M059J (cell line): ENCODE data around the gene NNT. TPM values are rescaled to one million over a fixed set of nuclear protein-coding genes. Genes with fewer than 3 reads are reported as not detected.
A peak's percentile ranks its signal among the peaks of the same experiment; 100 is the strongest.
"Not testable (repeated sequence)": the region's sequence is repeated elsewhere in the genome, so short reads cannot be mapped to it uniquely, and the experiment has no call there.

Source experiments
- DNase-seq: peaks from one replicate; pipeline ENCODE4 v3.0.0-alpha.2; 2012; ENCODE audit warnings: low read depth
- total RNA-seq: library from RNA; depleted of rRNA; stranded (reverse); fragments of >200 nt; shearing (Covaris generic); gene quantifications from 2 replicates; pipeline ENCODE4 v1.2.3, GENCODE V29; 2014

The NNT gene
- total RNA-seq, 1 experiment from 2014 or later = 76.1 TPM

DNA sequence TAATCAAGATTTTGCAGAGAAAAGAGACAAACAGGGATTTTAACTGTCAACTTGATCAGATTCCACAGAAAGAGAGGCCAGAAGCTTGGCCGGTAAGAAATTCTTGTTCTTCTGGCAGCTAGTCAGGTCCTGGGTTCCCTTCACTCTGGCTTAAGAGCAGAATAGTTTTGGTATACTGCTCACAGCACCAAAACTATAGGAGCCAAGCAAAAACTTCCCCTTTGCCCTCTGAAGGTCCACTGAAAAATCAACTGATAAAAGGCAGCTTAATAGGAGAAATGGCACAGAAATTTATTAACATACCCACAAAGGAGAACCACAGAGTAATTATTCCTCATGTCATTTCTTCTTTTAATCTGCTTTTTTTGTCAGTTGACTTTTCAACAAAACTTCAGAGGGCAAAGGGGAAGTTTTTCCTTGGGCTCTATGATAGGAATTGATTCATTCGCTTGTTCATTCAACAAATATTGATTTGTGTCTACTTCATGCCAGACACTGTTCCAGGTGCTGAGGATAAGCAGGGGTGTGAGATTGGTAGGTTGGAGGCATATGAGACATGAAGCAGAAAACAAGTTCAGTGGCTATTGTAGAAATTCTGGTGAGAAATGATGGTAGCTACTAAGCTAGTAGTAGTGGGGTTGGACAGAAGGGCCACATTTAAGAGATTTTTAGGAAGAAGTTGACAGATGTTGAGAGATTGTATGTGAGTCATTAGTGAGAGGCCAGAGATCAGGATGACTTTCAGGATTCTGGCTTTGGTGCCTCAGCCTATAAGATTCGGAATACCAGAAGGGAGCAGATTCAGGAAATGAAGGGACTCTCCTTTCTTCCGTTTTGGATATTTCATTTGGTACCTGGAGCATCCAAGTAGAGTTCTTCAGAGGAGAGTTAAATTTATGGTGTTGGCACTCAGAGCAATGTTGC lies 20.6 kb upstream of the NNT start:
- no peak for DNase-seq

DNA sequence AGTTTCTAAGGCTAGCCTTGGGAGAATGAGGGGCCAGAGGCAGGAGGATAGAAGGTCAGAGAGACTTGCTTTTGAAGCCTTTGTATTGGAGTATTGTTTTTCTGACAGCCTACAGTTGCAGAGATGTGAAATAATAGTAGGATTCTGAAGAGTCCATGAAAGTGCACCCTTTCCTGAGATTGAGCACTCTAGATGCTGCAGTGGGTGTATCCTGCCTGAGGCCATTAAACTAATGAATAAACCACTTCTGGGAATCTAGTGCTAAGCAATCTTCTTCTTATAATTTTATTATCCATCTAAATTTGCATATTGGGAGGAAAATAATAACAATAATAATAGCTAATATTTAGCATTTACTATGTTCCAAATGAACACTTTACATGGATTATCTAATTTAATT lies 19.3 kb upstream of the NNT start:
- DNase-seq = no peak

DNA sequence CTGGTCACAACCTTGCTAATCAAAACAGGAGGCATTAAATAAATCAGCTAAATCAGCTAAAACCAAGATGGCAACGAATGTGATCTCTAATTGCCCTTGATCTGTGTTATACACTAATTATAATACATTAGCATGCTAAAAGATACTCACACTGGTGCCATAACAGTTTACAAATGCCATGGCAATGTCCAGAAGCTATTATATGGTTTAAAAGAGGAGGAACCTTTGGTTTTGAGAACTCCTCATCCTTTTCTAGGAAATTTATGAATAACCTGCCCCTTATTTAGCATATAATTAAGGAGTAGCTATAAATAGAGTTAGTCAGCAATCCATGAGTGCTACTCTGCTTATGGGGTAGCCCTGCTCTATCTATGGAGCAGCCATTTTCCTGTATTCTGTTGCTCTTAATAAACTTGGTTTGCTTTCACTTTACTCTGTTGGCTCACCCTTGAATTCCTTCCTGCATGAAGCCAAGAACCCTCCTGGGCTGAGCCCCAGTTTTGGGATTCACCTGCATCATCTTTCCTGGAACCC lies 18.7 kb upstream of the NNT start:
- DNase-seq = no peak

GRCh38 chr5:43588842-43589241 lies 14.1 kb upstream of the NNT start:
- no peak for DNase-seq

DNA sequence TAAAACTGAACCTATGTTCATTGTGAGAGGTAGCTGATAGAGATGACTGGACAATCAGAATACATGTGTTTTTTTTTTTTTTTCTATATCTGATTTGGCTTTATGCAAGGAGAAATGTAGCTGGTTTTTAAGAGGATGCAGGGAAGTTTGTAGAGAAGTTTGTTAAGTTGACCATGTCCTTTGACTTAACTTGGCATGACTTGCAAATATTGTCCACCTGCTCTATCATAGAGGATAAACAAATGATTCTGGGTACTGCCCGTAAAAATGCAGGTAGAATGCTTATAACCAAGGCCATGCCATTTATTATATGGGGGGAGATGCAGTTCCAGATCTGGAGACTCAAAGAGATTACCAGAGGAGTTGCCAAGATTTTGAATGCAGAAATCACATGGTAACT lies 13.7 kb upstream of the NNT start:
- DNase-seq = no peak

- no peak for DNase-seq
Measured at GRCh38 chr5:43590700-43591099, 12.3 kb upstream of the NNT start.

DNA sequence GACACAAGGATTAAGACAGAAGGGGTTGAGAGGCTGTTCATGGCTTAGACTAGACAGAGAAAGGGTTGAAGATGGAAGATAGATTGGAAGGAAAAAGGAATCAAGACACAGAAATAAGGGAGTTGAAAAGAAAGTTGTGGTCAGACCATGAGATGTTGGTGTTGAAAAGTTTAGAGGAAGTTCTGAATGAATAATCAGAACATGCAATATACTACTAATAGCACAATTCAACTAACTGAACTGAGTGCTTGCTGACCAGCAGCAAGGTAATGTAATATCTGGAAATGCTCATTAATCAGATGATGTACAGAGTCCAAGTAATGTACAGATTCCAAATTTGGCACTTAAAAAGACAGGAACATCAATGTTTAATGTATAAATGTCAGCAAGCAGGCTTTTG lies 10.6 kb upstream of the NNT start:
- DNase-seq = no peak

GRCh38 chr5:43598927-43599326 lies 4.1 kb upstream of the NNT start:
- DNase-seq = not testable (repeated sequence)

- DNase-seq = peak; percentile 82
Measured at GRCh38 chr5:43601454-43602260, 1.3 kb upstream of the NNT start.

DNA sequence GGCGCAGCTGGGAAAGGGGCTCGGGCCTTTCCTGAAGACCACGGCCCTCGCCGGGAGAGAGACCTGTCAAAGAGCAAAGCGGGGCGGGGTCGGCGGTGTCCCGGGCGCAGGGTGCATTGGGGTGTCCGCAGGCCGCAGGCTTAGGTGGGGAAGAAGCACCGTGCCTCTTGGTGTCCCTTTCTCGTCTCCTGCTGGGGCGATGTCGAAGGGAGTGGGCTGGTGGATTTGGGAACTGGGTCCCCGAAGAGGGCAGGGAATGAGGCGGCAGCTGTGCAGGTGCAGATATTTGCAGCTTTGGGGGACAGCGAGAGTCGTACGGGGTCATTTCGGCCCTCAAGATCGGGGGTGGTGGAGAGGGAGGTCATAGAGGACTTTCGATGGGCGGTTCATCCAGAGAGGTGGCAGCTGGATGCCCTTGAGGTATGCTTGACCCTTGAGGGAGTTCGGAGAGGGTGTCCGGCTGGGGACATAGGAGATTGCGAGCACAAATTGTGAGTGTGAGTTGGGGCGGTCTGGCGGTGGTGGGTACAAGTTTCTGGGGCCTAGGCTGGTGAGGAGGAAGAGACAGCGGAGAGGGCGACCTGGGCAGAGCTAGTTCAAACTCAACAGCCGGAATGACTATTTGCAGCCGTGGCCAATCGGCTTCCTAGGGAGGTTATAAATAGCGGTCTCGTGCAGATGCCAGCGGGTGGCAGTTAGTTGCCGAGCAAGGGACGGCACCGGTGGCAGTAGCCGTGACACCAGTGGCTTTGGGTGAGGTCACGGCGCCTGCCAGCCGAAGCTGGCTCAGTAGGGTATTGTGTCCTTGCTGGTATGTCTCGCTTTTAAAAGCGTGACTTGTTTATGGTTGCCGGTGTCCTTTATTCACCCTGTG lies 601 bp downstream of the NNT start:
- DNase-seq = peak; percentile 70

DNA sequence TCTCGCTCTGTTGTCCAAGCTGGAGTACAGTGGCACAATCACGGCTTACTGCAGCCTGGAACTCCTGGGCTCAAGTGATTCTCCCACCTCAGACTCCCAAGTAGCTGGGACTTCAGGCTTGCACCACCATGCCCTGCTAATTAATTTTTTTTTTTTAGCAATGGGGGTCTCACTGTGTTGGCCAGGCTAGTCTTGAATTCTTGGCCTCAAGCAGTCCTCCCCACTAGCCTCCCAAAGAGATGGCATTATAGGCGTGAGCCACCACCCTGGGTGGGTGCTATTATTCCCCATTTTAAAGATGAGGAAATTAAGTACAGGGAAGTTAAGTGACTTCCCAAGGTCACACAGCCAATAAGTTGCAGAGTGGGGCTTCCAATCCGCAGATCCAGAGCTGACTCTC lies 1.7 kb downstream of the NNT start:
- no peak for DNase-seq

DNA sequence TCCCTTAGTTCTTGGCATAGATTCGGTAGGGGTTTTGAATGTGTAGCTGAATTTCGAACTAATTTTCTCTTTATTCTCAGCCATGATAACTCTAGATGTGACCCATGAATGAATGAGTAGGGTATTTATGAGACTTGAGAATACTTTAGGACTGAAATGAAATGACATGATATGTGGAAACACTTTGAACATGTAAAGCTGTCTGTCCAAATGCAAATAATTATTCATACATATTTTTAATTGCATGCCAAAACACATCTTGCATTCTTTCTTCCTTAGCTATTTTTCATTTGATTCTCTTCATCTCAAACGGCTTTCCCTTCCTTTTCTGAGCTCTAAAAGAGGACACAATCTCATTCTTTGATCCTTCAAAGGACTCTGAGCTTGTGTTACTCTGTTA lies 3.4 kb downstream of the NNT start:
- DNase-seq = no peak

- no peak for DNase-seq
Measured at GRCh38 chr5:43608406-43608805, 5.4 kb downstream of the NNT start.

GRCh38 chr5:43609752-43610151 lies 6.8 kb downstream of the NNT start:
- peak; percentile 11 for DNase-seq

GRCh38 chr5:43613370-43613769 lies 10.4 kb downstream of the NNT start:
- DNase-seq = no peak

DNA sequence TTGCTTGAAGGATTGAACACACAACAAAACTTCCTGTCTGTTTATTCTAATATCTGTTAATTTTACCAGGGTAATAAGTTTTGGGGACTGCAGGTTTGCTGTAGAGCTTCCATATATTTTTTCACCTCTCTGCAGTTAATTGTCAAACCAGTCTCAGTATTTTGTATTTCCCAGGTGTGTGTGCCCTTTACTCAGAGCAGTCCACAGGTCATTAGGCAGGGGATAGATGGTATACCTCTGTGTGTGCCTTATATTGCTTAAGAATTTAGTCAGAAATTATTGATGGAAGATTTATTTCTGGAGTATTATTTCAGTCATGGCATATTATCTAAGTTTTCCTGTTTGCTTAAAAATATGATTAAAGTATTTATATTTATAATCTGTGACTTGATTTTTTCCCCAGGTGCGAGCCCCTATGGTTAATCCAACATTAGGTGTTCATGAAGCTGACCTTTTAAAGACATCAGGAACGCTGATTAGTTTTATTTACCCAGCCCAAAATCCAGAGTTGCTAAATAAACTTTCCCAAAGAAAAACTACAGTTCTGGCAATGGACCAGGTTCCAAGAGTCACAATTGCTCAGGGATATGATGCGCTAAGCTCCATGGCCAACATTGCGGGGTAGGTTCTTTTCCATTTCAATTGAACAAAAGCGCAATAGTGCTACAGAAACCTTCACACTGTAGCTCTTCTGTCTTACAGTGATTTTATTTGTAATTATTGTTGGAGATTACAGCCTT lies 12.6 kb downstream of the NNT start:
- no peak for DNase-seq

DNA sequence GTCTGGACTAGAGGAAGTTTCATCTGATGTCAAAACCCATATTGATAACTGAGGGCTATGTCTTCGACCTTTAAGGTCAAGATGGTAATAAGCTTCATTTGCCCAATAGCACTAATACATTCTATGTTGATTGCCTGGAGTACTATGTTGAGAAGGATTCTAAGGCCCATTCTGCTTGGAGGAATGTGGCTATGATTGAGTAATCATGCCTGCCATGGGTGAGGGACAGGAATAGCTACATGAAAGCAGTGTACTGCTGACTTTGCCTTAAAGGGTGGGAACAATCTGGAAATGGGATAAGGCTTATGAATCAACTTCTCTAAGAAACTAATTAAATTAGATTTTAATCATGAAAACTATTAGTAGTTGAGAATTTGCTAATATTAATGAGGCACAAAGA lies 13.6 kb downstream of the NNT start:
- no peak for DNase-seq

DNA sequence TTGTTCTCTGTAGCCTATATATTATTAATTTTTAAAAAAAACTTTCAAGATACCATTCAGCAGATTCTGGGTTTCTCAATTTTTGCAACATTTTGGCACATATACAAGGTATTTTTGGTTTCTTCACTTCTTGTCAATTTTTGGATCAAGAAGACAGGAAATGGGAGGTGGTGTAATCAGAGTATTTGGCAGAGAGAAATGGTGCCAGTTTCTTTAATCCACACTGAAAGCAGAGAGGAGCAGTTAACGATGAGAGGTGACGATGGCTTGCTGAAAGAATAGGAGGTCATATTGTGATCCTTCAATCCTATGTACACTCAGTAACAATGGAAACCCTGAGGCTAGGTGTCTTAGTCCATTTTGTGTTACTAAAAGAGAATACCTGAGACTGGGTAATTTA lies 16.4 kb downstream of the NNT start:
- DNase-seq = no peak

DNA sequence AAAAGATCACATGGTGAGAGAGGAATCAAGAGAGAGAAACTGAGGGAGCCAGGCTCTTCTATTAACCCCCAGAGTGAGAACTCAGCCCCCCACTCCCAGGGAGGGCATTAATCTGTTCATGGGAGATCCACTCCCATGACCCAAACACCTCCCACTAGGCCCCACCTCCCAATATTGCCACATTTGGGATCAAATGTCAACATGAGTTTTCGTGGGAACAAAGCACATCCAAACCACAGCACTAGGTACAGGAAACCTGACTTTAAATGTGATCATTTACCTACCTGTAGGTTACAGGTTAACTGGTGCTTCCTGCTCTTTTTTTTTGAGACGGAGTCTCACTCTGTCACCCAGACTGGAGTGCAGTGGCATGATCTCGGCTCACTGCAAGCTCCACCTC lies 16.9 kb downstream of the NNT start:
- DNase-seq = no peak

GRCh38 chr5:43620944-43621505 lies 18.0 kb downstream of the NNT start:
- DNase-seq = no peak

GRCh38 chr5:43622074-43622473 lies 19.1 kb downstream of the NNT start:
- DNase-seq = no peak
